ENCODE data around the gene PCDHGA5.
"Not testable (repeated sequence)": the region's sequence is repeated elsewhere in the genome, so short reads cannot be mapped to it uniquely, and the experiment has no call there.

The PCDHGA5 gene

DNA sequence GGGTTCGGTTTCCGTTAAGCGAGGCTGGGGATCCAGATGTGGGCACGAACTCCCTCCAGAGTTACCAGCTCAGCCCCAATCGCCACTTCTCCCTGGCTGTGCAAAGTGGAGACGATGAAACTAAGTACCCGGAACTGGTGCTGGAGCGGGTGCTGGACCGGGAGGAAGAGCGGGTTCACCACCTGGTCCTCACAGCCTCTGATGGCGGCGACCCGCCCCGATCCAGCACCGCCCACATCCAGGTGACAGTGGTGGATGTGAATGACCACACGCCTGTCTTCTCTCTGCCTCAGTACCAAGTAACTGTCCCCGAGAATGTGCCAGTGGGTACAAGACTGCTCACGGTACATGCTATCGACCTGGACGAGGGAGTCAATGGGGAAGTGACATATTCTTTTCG lies 19.4 kb downstream of the PCDHGA5 start:
- H3K9me3 ChIP-seq (ENCODE audit: low read length), result peaks cover 17% of the 10 kb centered on the region
- no peak overlapping the region for H3K4me3 ChIP-seq (ENCODE audit: low read length)
- no peaks in the 10 kb centered on the region for H3K4me1 ChIP-seq (ENCODE audit: insufficient read depth, low read length)
- H3K36me3 ChIP-seq (ENCODE audit: insufficient read depth, low read length), result no peaks in the 10 kb centered on the region
- no peak overlapping the region for H2AFZ ChIP-seq (ENCODE audit: low read depth, low read length)
- H3K27me3 ChIP-seq (ENCODE audit: insufficient read depth, low read length), result no peaks in the 10 kb centered on the region

DNA sequence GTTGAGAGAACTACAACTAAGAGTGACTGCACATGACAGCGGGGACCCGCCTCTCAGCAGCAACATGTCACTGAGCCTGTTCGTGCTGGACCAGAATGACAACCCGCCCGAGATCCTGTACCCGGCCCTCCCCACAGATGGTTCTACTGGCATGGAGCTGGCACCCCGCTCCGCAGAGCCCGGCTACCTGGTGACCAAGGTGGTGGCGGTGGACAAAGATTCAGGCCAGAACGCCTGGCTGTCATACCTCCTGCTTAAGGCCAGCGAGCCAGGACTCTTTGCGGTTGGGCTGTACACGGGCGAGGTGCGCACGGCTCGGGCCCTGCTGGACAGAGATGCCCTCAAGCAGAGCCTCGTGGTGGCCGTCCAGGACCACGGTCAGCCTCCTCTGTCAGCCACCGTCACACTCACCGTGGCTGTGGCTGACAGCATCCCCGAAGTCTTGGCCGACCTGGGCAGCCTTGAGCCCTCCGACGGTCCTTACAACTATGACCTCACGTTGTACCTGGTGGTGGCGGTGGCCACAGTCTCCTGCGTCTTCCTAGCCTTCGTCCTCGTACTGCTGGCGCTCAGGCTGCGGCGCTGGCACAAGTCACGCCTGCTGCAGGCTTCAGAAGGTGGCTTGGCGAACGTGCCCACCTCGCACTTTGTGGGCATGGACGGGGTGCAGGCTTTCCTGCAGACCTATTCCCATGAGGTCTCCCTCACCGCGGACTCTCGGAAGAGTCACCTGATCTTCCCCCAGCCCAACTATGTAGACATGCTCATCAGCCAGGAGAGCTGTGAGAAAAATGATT lies 20.7 kb downstream of the PCDHGA5 start:
- peaks cover 28% of the 10 kb centered on the region for H3K9me3 ChIP-seq (ENCODE audit: low read length)
- no peaks in the 10 kb centered on the region for H3K36me3 ChIP-seq (ENCODE audit: insufficient read depth, low read length)
- no peaks in the 10 kb centered on the region for H3K4me1 ChIP-seq (ENCODE audit: insufficient read depth, low read length)
- H2AFZ ChIP-seq (ENCODE audit: low read depth, low read length), result no peak overlapping the region
- H3K4me3 ChIP-seq (ENCODE audit: low read length), result no peak overlapping the region
- H3K27me3 ChIP-seq (ENCODE audit: insufficient read depth, low read length), result no peaks in the 10 kb centered on the region

DNA sequence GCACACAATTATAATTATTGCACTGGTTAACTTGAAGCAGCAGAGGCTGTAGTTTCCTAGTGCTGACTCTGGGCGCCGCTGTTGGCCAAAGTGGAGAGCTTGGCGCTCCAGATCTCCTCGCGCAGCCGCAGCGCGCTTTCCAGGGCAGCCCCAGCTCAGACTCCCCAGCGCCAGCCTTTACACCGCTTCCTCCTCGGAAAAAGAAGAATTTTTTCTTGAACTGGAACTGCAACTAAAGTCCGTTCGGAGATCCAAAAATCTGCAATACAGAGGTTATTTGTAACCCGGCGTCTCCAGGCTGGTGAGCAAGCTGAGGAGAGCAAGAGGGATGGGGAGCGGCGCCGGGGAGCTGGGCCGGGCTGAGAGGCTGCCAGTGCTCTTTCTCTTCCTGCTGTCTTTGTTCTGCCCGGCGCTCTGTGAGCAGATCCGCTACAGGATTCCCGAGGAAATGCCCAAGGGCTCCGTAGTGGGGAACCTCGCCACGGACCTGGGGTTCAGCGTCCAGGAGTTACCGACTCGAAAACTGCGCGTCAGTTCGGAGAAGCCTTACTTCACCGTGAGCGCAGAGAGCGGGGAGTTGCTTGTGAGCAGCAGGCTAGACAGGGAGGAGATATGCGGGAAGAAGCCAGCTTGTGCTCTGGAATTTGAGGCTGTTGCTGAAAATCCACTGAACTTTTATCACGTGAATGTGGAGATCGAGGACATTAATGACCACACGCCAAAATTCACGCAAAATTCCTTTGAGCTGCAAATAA lies 23.8 kb downstream of the PCDHGA5 start, which contains the start of gene PCDHGB4:
PCDHGB4 (plus strand) TSS at position 142 of the 755 bp plus-strand sequence; CDS start at position 329, 187 bp downstream.
- H3K9me3 ChIP-seq (ENCODE audit: low read length), result peaks cover 37% of the 10 kb centered on the region
- not testable (repeated sequence) for H3K27me3 ChIP-seq (ENCODE audit: insufficient read depth, low read length); H3K4me1 ChIP-seq (ENCODE audit: insufficient read depth, low read length); H3K36me3 ChIP-seq (ENCODE audit: insufficient read depth, low read length); H2AFZ ChIP-seq (ENCODE audit: low read depth, low read length)
- H3K4me3 ChIP-seq (ENCODE audit: low read length), result peak within 1 kb of the TSS; percentile 48

DNA sequence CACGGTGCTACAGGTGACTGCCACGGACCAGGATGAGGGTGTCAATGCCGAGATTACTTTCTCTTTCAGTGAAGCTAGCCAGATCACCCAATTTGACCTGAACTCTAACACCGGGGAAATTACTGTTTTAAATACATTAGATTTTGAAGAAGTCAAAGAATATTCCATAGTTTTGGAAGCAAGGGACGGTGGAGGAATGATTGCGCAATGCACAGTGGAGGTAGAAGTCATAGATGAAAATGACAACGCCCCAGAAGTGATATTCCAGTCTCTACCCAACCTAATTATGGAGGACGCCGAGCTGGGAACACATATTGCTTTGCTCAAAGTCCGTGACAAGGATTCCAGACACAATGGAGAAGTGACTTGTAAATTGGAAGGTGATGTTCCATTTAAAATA lies 24.7 kb downstream of the PCDHGA5 start:
- H3K4me1 ChIP-seq (ENCODE audit: insufficient read depth, low read length), result no peaks in the 10 kb centered on the region
- peaks cover 9% of the 10 kb centered on the region for H3K36me3 ChIP-seq (ENCODE audit: insufficient read depth, low read length)
- H3K4me3 ChIP-seq (ENCODE audit: low read length), result no peak overlapping the region
- no peaks in the 10 kb centered on the region for H3K27me3 ChIP-seq (ENCODE audit: insufficient read depth, low read length)
- peaks cover 39% of the 10 kb centered on the region for H3K9me3 ChIP-seq (ENCODE audit: low read length)
- H2AFZ ChIP-seq (ENCODE audit: low read depth, low read length), result no peak overlapping the region

GRCh38 chr5:141389153-141390042 lies 25.4 kb downstream of the PCDHGA5 start:
- H3K27me3 ChIP-seq (ENCODE audit: insufficient read depth, low read length), result no peaks in the 10 kb centered on the region
- peaks cover 43% of the 10 kb centered on the region for H3K9me3 ChIP-seq (ENCODE audit: low read length)
- H3K4me1 ChIP-seq (ENCODE audit: insufficient read depth, low read length), result no peaks in the 10 kb centered on the region
- no peak overlapping the region for H3K4me3 ChIP-seq (ENCODE audit: low read length)
- peaks cover 10% of the 10 kb centered on the region for H3K36me3 ChIP-seq (ENCODE audit: insufficient read depth, low read length)
- H2AFZ ChIP-seq (ENCODE audit: low read depth, low read length), result no peak overlapping the region

GRCh38 chr5:141392429-141393198 lies 28.7 kb downstream of the PCDHGA5 start, which contains the start of gene PCDHGA8:
TSS of gene PCDHGA8 (plus strand) at chr5:141392633. CDS start at chr5:141392814, 181 bp downstream.
- no peak within 1 kb of the TSS for H2AFZ ChIP-seq (ENCODE audit: low read depth, low read length)
- no peaks in the 10 kb centered on the region for H3K27me3 ChIP-seq (ENCODE audit: insufficient read depth, low read length)
- no peak within 1 kb of the TSS for H3K4me3 ChIP-seq (ENCODE audit: low read length)
- H3K36me3 ChIP-seq (ENCODE audit: insufficient read depth, low read length), result peaks cover 10% of the 10 kb centered on the region
- peaks cover 44% of the 10 kb centered on the region for H3K9me3 ChIP-seq (ENCODE audit: low read length)
- H3K4me1 ChIP-seq (ENCODE audit: insufficient read depth, low read length), result no peaks in the 10 kb centered on the region

DNA sequence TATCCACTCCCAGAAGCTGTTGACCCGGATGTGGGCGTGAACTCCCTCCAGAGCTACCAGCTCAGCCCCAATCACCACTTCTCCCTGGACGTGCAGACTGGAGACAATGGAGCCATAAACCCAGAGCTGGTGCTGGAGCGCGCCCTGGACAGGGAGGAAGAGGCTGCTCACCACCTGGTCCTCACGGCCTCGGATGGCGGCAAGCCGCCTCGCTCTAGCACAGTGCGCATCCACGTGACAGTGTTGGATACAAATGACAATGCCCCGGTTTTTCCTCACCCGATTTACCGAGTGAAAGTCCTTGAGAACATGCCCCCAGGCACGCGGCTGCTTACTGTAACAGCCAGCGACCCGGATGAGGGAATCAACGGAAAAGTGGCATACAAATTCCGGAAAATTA lies 29.3 kb downstream of the PCDHGA5 start:
- H3K9me3 ChIP-seq (ENCODE audit: low read length), result peaks cover 43% of the 10 kb centered on the region
- no peak overlapping the region for H3K4me3 ChIP-seq (ENCODE audit: low read length)

GRCh38 chr5:141394401-141395187 lies 30.6 kb downstream of the PCDHGA5 start:
- H2AFZ ChIP-seq (ENCODE audit: low read depth, low read length); H3K4me3 ChIP-seq (ENCODE audit: low read length); H3K4me1 ChIP-seq (ENCODE audit: insufficient read depth, low read length); H3K36me3 ChIP-seq (ENCODE audit: insufficient read depth, low read length); H3K27me3 ChIP-seq (ENCODE audit: insufficient read depth, low read length): not testable (repeated sequence)
- peaks cover 39% of the 10 kb centered on the region for H3K9me3 ChIP-seq (ENCODE audit: low read length)

More for the DNA sequence above, 29.3 kb downstream of the PCDHGA5 start:
- H3K4me1 ChIP-seq (ENCODE audit: insufficient read depth, low read length), result no peaks in the 10 kb centered on the region
- no peaks in the 10 kb centered on the region for H3K27me3 ChIP-seq (ENCODE audit: insufficient read depth, low read length)
- no peak overlapping the region for H2AFZ ChIP-seq (ENCODE audit: low read depth, low read length)
- peaks cover 10% of the 10 kb centered on the region for H3K36me3 ChIP-seq (ENCODE audit: insufficient read depth, low read length)

DNA sequence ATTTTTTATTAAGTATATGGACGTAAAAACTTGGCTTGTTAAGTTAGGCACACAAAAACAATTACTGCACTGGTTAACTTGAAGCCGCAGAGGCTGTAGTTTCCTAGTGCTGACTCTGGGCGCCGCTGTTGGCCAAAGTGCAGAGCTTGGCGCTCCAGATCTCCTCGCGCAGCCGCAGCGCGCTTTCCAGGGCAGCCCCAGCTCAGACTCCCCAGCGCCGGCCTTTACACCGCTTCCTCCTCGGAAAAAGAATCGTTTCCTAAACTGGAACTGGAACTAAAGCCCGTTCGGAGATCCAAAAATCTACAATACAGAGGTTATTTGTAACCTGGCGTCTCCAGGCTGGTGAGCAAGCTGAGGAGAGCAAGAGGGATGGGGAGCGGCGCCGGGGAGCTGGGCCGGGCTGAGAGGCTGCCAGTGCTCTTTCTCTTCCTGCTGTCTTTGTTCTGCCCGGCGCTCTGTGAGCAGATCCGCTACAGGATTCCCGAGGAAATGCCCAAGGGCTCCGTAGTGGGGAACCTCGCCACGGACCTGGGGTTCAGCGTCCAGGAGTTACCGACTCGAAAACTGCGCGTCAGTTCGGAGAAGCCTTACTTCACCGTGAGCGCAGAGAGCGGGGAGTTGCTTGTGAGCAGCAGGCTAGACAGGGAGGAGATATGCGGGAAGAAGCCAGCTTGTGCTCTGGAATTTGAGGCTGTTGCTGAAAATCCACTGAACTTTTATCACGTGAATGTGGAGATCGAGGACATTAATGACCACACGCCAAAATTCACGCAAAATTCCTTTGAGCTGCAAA lies 34.0 kb downstream of the PCDHGA5 start, which contains the start of gene PCDHGB5:
PCDHGB5 (plus strand) TSS at position 192 of the 796 bp plus-strand sequence; CDS start at position 373, 181 bp downstream.
- not testable (repeated sequence) for H3K4me3 ChIP-seq (ENCODE audit: low read length); H3K27me3 ChIP-seq (ENCODE audit: insufficient read depth, low read length); H3K4me1 ChIP-seq (ENCODE audit: insufficient read depth, low read length); H3K36me3 ChIP-seq (ENCODE audit: insufficient read depth, low read length); H2AFZ ChIP-seq (ENCODE audit: low read depth, low read length)
- peaks cover 34% of the 10 kb centered on the region for H3K9me3 ChIP-seq (ENCODE audit: low read length)

DNA sequence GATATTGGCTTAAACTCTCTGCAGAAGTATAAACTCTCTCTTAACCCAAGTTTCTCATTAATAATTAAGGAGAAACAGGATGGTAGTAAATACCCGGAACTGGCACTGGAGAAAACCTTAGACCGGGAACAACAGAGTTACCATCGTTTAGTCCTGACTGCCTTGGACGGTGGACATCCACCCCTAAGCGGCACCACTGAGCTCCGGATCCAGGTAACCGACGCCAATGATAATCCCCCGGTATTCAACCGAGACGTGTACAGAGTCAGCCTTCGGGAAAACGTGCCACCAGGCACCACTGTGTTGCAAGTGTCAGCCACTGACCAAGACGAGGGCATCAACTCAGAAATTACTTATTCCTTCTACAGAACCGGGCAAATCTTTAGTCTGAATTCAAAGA lies 34.6 kb downstream of the PCDHGA5 start:
- no peaks in the 10 kb centered on the region for H3K27me3 ChIP-seq (ENCODE audit: insufficient read depth, low read length)
- H3K4me3 ChIP-seq (ENCODE audit: low read length), result no peak overlapping the region
- H3K9me3 ChIP-seq (ENCODE audit: low read length), result peaks cover 33% of the 10 kb centered on the region
- H3K36me3 ChIP-seq (ENCODE audit: insufficient read depth, low read length), result peaks cover 1% of the 10 kb centered on the region
- no peaks in the 10 kb centered on the region for H3K4me1 ChIP-seq (ENCODE audit: insufficient read depth, low read length)
- H2AFZ ChIP-seq (ENCODE audit: low read depth, low read length), result no peak overlapping the region

Measured in neuron (in vitro differentiated cells).